ENCODE data around the gene TIMMDC1.

The TIMMDC1 gene

DNA sequence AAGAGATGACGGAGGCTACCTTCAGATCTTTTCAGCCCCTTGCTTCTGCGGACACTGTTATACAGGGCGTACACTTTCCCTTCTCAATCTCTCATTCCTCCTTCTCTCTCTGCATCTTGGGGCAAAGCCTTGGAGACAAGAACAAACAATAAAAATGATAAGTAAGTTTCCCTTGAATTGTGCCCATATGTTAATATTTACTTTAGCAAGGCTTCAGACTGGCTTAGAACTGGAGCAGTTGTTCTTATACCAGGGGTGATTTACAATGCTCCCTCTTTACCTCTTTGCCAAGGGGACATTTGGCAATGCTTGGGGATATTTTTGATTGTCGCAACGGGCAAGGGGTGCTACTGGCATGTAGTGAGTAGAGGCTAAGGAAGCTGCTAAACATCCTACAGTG, 29.4 kb downstream of the TIMMDC1 start:
- no peaks in the 10 kb centered on the region for H3K9me3 ChIP-seq
- TF ChIP-seq CTCF (IDR thresholded peaks at IDR 0.05) = no peak
- no peak overlapping the region for H3K27ac ChIP-seq

DNA sequence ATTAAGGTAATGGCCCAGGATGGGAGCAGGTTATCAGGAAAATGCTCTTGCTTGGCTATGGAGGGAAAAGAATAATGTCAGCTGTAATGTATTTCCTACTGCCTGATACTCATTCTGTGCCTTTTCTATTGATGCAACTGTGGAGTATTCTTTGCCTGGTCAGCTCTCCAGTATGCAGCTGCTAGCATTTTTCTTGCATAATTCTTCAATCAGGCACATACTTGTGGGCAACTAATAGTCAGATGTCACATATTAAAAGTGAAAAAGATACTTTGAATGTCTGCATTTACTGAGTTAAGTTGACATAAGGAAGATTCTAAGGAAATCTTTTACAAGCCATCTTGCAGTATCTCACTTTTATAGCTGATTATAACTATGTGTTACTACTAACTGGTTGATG, 31.5 kb downstream of the TIMMDC1 start:
- Histone ChIP-seq H3K4me1 (ENCODE audit: control insufficient read depth in 1 of 2, insufficient read depth in 1 of 2, low read depth in 1 of 2, low read length in 1 of 2) (no peaks in the 10 kb centered on the region), H3K9me3 (no peaks in the 10 kb centered on the region), H3K4me3 (ENCODE audit: low read depth in 1 of 2, low read length in 1 of 2) (no peak overlapping the region), H3K36me3 (peaks cover 6% of the 10 kb centered on the region), H3K27me3 (no peaks in the 10 kb centered on the region), H3K27ac (no peak overlapping the region)
- no peak for TF ChIP-seq CTCF (IDR thresholded peaks at IDR 0.05)

More for the DNA sequence above, 29.4 kb downstream of the TIMMDC1 start:
- peaks cover 28% of the 10 kb centered on the region for H3K36me3 ChIP-seq
- no peaks in the 10 kb centered on the region for H3K27me3 ChIP-seq
- no peaks in the 10 kb centered on the region for H3K4me1 ChIP-seq (ENCODE audit: control insufficient read depth in 1 of 2, insufficient read depth in 1 of 2, low read depth in 1 of 2, low read length in 1 of 2)
- H3K4me3 ChIP-seq (ENCODE audit: low read depth in 1 of 2, low read length in 1 of 2) = no peak overlapping the region

DNA sequence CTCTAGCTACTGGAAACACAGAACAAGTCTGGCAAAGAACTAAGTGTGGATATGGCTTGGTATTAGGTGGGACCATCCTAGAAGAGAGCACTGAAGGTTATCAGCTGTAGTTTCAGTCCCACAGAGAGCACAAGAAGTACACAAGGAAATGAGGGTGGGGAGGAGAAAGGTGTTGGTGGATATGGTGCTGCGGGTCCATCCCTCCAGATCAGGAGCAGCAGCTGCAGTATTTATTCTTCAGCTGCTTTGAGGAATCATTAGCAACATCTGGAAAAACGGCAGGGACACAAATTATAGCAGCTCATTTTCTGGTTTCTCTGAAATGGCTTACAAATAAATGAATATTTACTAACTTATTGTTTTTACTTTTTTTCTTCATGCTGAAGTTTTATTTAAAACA, 32.1 kb downstream of the TIMMDC1 start:
- Histone ChIP-seq H3K4me1 (ENCODE audit: control insufficient read depth in 1 of 2, insufficient read depth in 1 of 2, low read depth in 1 of 2, low read length in 1 of 2) (no peaks in the 10 kb centered on the region), H3K4me3 (ENCODE audit: low read depth in 1 of 2, low read length in 1 of 2) (no peak overlapping the region)
- no peak for TF ChIP-seq CTCF (IDR thresholded peaks at IDR 0.05)

DNA sequence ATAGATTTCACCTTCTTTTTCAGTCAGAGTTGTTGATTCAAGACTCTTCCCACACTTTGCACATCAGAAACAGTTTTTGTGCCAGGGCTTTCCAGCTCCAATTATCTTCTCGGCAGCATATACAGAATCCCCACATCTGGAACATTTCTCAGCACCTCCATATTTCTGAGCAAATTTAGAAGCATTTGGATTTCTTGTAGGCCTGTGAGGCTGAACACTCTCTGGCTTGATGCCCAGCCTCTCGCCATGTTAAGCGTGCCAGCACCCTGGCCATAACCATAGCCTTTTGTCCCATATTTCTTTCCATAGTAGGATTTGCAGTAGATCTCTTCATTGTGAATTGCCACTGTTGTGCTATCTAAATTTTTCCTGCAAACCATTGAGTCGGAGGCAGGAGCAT, 32.8 kb downstream of the TIMMDC1 start:
- H3K27ac ChIP-seq = no peak overlapping the region
- no peaks in the 10 kb centered on the region for H3K27me3 ChIP-seq
- no peak overlapping the region for H3K4me3 ChIP-seq (ENCODE audit: low read depth in 1 of 2, low read length in 1 of 2)
- H3K36me3 ChIP-seq = no peaks in the 10 kb centered on the region
- H3K4me1 ChIP-seq (ENCODE audit: control insufficient read depth in 1 of 2, insufficient read depth in 1 of 2, low read depth in 1 of 2, low read length in 1 of 2) = no peaks in the 10 kb centered on the region
- no peaks in the 10 kb centered on the region for H3K9me3 ChIP-seq
- TF ChIP-seq CTCF (IDR thresholded peaks at IDR 0.05) = no peak

More for the DNA sequence above, 32.1 kb downstream of the TIMMDC1 start:
- no peak overlapping the region for H3K27ac ChIP-seq
- H3K9me3 ChIP-seq = no peaks in the 10 kb centered on the region
- peaks cover under 1% of the 10 kb centered on the region for H3K36me3 ChIP-seq
- H3K27me3 ChIP-seq = no peaks in the 10 kb centered on the region

DNA sequence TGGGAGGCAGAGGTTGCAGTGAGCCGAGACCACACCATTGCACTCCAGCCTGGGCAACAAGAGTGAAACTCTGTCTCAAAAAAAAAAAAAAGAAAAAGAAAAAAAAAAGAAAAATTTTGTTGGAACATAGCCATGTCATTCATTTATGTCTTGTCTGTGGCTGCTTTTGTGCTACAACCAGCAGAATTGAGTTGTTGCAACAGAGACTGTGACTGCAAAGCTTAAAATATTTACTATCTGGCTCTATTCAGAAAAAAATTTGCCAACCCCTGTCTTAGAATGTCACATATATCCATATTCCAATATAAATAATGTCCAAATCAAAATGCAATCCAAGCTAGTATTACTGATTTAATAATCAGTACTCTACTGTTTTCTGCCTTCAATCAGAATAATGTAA, 35.9 kb downstream of the TIMMDC1 start:
- Histone ChIP-seq H3K27me3 (no peaks in the 10 kb centered on the region), H3K27ac (no peak overlapping the region), H3K4me3 (ENCODE audit: low read depth in 1 of 2, low read length in 1 of 2) (no peak overlapping the region), H3K36me3 (no peaks in the 10 kb centered on the region), H3K9me3 (no peaks in the 10 kb centered on the region), H3K4me1 (ENCODE audit: control insufficient read depth in 1 of 2, insufficient read depth in 1 of 2, low read depth in 1 of 2, low read length in 1 of 2) (no peaks in the 10 kb centered on the region)
- no peak for TF ChIP-seq CTCF (IDR thresholded peaks at IDR 0.05)

GRCh38 chr3:119536757-119537156, 38.4 kb downstream of the TIMMDC1 start:
- TF ChIP-seq CTCF (IDR thresholded peaks at IDR 0.05) = no peak
- Histone ChIP-seq H3K27ac (no peak overlapping the region), H3K4me3 (ENCODE audit: low read depth in 1 of 2, low read length in 1 of 2) (no peak overlapping the region), H3K4me1 (ENCODE audit: control insufficient read depth in 1 of 2, insufficient read depth in 1 of 2, low read depth in 1 of 2, low read length in 1 of 2) (no peaks in the 10 kb centered on the region), H3K36me3 (no peaks in the 10 kb centered on the region), H3K27me3 (no peaks in the 10 kb centered on the region), H3K9me3 (no peaks in the 10 kb centered on the region)
